Raji (cell line): ENCODE measurements around the gene PKNOX1.
A peak's percentile ranks its signal among the peaks of the same experiment; 100 is the strongest.

Experiments used
- POLR2A ChIP-seq: IDR thresholded peaks from 2 replicates; pipeline ENCODE4 v1.6.1; 2011; ENCODE audit warnings: low read depth, low read length, control low read depth; ENCODE audit not compliant: insufficient read depth

The PKNOX1 gene, protein sequence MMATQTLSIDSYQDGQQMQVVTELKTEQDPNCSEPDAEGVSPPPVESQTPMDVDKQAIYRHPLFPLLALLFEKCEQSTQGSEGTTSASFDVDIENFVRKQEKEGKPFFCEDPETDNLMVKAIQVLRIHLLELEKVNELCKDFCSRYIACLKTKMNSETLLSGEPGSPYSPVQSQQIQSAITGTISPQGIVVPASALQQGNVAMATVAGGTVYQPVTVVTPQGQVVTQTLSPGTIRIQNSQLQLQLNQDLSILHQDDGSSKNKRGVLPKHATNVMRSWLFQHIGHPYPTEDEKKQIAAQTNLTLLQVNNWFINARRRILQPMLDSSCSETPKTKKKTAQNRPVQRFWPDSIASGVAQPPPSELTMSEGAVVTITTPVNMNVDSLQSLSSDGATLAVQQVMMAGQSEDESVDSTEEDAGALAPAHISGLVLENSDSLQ

DNA sequence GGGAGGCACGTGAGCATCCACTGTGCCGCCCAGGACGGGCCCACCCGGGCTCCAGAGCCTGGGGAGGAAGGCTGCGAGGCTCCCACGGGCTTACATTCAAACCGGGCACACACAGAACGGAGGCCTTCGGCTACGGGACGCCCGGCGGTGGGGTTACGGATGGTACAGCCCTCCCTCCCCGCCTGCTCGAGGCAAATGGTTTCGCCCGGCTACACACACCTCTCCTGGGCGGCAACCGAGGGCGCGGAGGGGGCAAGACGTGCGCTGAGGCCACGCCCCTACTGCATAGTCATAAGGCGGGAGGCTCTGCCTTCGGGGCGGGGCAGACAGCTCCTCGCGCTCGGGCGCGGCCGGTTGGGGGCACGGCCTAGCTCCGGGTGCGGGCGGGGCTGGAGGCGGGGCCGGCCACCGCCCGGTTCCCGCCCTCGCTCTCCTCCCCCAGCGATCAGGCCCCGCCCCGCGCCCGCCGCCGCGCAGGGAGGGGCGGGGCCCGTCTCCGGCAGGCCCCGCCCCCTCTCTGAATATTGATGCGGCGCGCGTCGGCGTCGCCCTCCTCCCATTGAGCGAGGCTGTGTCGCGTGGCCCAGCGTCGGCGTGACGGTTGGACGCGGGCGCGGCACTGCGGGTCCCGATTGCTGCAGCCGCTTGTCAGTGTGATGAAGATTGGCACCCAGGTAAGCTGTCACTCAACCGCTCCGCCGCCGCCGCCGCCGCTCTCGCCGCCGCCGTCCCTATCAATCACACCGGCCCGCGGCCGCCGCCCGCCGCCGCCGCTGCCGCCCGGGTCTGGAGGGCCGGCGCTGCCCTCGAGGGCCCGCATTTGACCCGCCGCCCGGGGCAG lies at the start of gene PKNOX1:
PKNOX1 (plus strand) TSS at position 572 of the 841 bp plus-strand sequence. CDS start 29,820 bp downstream, outside the sequence.
- peak; percentile 42; the same call in 1 of the 2 replicates for TF ChIP-seq POLR2A

DNA sequence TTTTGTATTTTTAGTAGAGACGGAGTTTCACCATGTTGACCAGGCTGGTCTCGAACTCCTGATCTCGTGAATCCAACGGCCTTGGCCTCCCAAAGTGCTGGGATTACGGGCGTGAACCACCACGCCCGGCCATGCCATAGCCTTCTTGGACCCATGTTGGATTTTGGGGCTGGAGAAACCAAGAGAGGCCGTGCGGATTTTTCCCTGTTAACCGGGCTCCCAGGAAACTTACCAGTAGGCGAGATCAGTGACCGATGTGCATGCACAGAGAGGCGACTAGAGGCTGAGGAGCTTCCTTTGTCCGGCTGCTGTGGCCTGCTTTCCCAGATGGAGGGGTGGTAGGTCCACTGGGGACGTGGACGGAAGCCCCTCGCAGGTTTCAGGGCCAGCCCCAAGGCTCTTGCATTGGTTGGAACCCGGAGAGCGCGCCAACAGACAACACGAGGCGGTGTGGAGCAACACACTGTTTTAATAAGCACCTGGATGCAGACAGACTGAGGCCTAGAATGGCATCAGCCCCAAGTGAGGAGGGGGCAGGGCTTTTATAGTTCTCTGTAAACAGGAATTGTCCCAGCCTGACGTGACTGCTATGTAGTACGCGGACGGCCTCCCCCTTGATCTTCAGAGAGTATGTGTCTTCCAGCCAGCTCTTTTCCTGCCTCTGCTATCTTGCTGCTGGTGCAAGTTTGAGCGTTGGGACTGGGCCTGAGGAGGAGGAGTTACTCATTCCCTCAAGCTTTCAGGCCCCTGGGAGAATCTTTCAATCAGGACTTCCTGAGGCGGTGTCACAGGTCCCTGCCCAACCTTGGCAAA lies 49.0 kb upstream of the PKNOX1 start, which contains the start of gene ERVH48-1:
ERVH48-1 (minus strand) TSS at position 517 of the 813 bp plus-strand sequence. CDS start 6,624 bp downstream, outside the sequence.
- TF ChIP-seq POLR2A: no peak

DNA sequence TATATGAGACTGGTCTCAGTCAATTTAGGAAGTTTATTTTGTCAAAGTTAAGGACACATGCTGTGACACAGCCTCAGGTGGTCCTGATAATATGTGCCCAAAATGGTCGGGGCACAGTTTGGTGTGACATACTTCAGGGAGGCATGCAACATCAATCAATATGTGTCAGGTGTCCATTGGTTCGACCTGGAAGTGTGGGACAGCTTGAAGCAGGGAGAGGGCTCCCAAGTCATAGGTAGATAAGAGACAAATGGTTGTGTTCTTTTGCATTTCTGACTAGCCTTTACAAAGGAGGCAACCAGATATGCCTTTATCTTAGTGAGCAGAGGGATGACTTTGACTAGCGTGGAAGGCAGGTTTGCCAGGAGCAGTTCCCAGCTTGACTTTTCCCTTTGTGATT lies 44.4 kb upstream of the PKNOX1 start:
- no peak for TF ChIP-seq POLR2A

DNA sequence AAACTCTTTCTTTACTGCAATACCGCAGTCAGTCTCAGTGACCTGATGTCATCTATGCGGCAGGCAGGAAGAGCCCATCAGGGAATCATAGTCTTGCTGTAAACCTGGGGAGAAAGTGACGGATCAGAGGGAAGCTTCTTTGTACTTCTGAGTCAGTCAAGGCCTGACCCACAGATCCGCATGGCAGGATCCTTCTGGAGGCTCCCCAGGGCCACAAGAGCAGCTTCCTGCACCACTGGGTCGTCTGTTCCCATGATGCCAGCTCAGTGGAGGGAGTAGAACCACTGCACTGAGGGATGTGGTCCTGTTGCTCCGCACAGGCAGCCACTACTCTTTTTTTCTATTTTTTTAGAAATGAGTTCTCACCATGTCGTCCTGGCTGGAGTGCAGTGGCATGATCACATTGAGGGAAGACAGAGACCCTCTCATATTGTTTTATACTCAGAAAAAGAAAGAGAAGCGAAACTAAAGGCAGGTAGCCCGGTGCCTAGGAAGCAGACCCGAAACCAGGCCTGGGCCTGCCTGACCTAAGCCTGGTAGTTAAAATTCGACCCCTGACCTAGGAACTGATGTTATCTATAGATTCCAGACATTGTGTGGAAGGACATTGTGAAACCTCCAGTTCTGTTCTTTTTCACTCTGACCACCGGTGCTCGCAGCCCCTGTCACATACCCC lies 42.7 kb upstream of the PKNOX1 start:
- TF ChIP-seq POLR2A: no peak

DNA sequence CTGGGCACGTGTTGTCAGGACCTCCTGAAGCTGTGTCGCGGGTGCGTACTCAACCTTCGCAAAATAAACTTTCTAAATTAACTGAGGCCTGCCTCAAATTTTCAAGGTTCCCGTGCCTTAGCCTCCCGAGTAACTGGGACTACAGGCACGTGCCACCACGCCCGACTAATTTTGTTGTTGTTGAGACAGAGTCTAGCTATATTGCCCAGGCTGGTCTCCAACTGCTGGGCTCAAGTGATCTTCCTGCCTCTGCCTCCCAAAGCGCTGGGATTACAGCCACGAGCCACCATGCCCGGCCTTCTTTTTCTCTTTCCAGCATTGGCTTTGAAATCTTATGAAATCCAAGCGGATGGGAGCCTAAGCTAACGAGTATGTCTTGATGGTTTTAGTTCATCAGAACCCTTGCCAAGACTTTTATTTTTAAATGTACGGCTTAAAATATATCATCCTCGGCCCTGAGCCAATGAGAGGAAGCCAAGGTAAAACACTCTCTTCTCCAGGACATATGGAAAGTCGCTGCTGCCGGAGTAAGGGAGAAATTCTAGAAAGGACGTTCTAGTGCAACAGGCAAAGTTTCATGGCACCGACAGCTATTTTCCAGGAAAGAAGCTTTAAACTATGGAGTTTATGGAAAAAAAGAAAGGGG lies 36.3 kb upstream of the PKNOX1 start:
- no peak for TF ChIP-seq POLR2A

DNA sequence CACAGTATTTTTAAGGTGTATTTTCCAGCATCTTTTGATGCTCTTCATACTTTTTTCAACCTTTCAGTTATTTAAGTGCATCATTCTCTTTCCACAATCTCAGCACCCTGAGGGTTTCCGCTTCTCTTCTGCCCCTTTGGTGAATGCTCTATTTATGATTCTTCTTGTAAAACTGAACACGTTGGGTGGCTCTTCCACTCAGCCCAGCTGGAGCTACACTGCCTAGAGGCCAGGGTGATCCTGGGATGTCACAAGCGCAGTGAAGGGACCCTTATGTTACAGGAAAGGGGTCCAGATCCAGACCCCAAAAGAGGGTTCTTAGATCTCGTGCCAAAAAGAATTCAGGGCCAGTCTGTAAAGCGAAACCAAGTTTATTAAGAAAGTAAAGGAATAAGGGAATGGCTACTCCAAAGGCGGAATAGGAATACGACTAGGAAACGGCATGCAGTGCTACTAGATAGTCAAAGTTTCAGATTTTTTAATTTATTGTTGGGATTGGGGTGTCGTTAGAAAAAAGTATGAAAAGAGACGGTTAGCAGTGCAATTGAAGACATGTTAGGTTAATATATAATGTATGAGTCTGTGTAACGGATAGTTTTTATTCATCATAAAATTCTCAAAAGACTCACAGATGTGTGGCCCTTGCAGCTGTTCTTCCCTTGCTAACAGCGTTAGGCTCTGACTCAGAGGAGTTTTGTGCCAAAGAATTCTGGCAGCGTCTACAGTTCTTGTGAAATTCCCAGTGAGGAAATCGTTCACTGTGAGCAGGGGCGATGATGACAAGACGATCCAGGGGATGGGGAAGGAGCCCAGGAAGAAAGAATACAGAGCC lies 34.6 kb upstream of the PKNOX1 start:
- TF ChIP-seq POLR2A: no peak

DNA sequence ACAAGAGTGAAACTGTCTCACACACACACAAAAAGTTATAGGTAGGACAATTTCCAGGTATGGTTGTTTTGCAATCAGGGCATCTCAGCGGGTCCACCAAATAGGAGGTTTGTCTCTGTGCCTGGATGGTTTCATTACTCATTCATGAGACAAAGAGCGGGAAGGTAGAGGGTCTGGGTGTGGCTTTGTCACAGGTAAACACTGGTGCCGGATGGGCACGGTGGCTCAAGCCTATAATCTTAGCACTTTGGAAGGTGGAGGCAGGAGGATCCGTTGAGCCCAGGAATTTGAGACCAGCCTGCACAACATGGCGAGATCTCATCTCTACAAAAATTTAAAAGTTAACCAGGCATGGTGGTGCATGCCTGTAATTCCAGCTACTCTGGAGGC lies 32.7 kb upstream of the PKNOX1 start:
- no peak for TF ChIP-seq POLR2A

DNA sequence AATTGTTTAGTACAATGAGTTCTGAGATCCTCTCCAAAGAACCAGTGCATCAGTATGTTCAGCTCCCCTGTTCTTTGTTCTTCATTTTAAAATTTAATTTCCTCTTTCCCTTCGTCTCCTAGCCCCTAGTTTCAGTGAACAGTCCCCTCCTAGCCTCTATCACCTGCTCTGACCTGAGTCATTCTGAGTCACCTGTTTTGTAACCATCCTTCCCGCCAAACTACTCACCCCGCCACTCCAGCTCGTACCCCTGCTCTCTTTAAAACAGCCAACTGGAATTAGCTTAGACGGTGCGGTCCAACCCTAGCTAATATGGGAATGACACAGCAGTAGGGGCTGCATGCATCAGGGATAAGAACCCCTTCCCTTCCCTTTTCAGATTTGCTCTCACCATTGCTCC lies 32.1 kb upstream of the PKNOX1 start:
- no peak for TF ChIP-seq POLR2A

DNA sequence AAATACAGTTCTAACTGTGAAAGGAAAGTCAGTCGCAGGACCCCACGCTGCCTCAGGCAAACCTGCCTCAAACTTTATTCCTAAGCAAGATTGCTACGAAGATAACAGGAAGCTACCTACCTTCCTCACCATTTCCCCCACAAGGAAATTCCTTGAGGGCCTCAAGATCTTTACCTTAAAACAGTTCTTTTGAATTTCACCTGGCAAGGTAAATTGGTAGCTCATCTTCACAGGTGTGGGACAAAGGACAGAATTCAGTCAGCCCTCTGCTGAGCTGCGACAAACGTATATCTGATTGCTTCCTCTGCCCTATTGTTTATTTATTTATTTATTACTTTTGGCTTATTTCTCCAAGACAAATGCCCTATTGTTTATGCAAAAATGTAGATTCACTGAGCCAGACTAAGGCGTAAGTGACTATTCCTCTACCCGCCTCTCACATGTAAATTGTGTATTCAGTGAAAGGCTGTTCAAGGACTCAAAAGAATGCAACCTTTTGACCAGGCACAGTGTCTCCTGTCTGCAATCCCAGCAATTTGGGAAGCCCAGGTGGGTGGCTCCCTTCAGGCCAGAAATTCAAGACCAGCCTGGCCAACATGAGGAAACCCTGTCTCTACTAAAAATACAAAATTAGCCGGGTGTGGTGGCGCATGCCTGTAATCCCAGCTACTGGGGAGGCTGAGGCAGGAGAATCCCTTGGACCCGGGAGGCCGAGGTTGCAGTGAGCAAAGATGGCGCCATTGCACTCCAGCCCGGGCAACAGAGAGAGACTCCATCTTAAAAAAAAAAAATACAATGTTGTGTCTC lies 17.3 kb upstream of the PKNOX1 start:
- no peak for TF ChIP-seq POLR2A

DNA sequence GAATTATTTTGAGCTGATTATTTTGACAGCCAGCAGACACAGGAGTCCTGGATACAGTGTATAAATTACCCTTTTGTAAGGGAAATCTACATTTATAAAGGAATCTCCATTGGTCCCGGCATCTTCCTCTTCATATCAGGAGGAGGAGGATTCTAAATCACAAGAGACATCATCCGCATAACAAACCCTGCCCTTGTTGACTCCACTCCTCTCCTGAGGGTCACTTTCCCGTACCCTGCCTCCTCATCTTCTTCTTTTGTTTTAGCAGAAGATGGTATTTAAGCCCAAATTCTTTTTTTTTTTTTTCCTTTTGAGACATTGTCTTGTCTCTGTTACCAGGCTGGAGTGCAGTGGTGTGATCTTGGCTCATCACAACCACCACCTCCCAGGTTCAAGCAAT lies 14.6 kb upstream of the PKNOX1 start:
- TF ChIP-seq POLR2A: no peak

DNA sequence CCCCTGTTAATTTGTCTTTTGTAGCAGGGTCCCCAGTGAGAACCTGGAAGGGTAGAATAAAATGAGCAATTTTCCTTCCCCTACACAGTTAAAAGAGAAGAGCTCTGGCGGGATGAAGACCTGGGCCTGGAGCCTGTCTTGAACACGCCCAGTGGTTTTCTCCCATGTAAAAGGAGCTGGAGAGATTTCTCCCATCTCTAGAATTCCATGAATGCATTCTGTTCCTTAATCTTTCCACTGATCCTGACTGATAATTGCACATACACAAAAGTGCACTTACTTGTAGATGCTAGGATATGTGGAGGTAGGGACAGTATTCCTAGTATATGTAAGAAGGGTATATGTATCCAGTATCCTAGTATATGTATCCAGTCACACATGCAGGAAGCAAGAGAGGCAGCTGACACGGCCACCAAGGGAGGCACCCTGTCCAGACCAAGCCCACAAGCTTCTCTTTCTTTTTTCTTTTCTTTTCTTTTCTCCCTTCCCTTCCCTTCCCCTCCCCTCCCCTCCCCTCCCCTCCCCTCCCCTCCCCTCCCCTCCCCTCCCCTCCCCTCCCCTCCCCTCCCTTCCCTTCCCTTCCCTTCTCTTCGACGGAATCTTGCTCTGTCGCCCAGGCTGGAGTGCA lies 11.9 kb upstream of the PKNOX1 start:
- TF ChIP-seq POLR2A: no peak

DNA sequence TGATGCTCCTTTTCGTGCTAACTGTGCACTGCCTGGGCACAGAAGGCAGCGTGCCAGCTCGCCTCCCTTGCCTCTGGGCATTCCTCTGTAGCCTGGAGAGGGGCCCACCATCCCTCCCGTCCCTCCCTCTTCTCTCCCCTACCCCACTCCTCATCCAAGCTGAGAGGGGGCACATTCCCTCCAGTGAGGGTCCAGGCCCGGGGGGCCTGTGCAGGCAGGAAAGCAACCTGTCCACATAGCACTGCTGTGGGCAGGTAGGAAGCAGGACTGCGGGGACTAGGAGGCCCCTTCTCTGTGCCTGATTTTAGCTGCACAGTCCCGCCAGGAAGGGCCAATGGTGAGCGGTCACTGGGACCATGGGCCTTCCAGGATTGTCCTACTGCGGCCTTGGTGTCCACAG lies 10.3 kb upstream of the PKNOX1 start:
- no peak for TF ChIP-seq POLR2A
